GM12878 (cell line): ENCODE measurements around the gene HNRNPA2B1. TPM values are rescaled to one million over a fixed set of nuclear protein-coding genes. Genes with fewer than 3 reads are reported as not detected.
"Not testable (repeated sequence)": the region's sequence is repeated elsewhere in the genome, so short reads cannot be mapped to it uniquely, and the experiment has no call there.

ENCODE experiments used
- ATAC-seq: fragments of 200-7000 bp; cut with Tn5 transposase; 3 replicates; pipeline ENCODE4 v1.9.1; 2020; ENCODE audit warnings: mild to moderate bottlenecking, moderate library complexity
- BruUV-seq: library from RNA; stranded (reverse); fragments of 400-500 nt; replicated peaks from 2 replicates; lab custom pipeline; 2021; lab: Mats Ljungman, UMichigan
- CTCF ChIA-PET: fragments of 300-600 bp; sonication (Branson Sonifier 250); formaldehyde crosslinking; extraction: SDS; loops from one replicate; lab custom pipeline; 2021; ENCODE audit warnings: inconsistent platforms; lab: Yijun Ruan, JAX
- POLR2A ChIA-PET: fragments of 350-600 bp; formaldehyde crosslinking; extraction: SDS; loops from one replicate; lab custom pipeline; 2021; ENCODE audit warnings: inconsistent platforms; lab: Charles Lee
- RAD21 ChIA-PET: fragments of 300-600 bp; sonication (Branson Sonifier 250); formaldehyde crosslinking; loops from one replicate; lab custom pipeline; 2023; ENCODE audit warnings: antibody characterized with exemption; ENCODE audit not compliant: unreplicated experiment; lab: Charles Lee
- SMC1A ChIA-PET: fragments of 300-600 bp; sonication (Branson Sonifier 250); formaldehyde crosslinking; loops from one replicate; lab custom pipeline; 2023; ENCODE audit not compliant: unreplicated experiment, uncharacterized antibody; lab: Charles Lee
- DNase-seq: peaks from one replicate; pipeline ENCODE4 v3.0.0-alpha.2; 2011; ENCODE audit warnings: low read depth, low spot score
- FAIRE-seq: peaks from 3 replicates; lab custom pipeline; 2011; peaks lifted over from hg19 to GRCh38; lab: Jason Lieb, UNC
- H2AFZ ChIP-seq: 2 replicates; pipeline ENCODE4 v1.6.0; 2011; ENCODE audit warnings: low read depth, low read length, control low read depth; ENCODE audit not compliant: control insufficient read depth
- H3K27ac ChIP-seq: 2 replicates; pipeline ENCODE4 v1.5.1; 2011; ENCODE audit warnings: control low read depth; ENCODE audit not compliant: control insufficient read depth, insufficient read depth
- H3K27me3 ChIP-seq, 2 experiments: replicated peaks in 1 of 2; 2 replicates each; pipeline versions ENCODE4 v1.6.0 to v1.6.1; 2011; ENCODE audit warnings: low read length in 1 of 2; ENCODE audit not compliant: control insufficient read depth in 2 of 2, insufficient read depth in 2 of 2
- H3K36me3 ChIP-seq, 2 experiments: 2 replicates each; pipeline ENCODE4 v1.5.1; 2011; ENCODE audit warnings: low read length in 1 of 2; ENCODE audit not compliant: control insufficient read depth in 2 of 2, insufficient read depth in 2 of 2
- H3K4me1 ChIP-seq: 2 replicates; pipeline ENCODE4 v1.6.1; 2011; ENCODE audit warnings: mild to moderate bottlenecking, low read length, moderate library complexity, mixed read lengths; ENCODE audit not compliant: control insufficient read depth, insufficient read depth
- H3K4me2 ChIP-seq: 2 replicates; pipeline ENCODE4 v1.6.0; 2011; ENCODE audit warnings: control low read depth; ENCODE audit not compliant: control insufficient read depth, insufficient read depth
- H3K4me3 ChIP-seq: fragments of 200-600 bp; sonication (generic); 2 replicates; pipeline ENCODE4 v1.5.1; 2016
- H3K79me2 ChIP-seq: 2 replicates; pipeline ENCODE4 v1.6.0; 2011; ENCODE audit warnings: low read length; ENCODE audit not compliant: control insufficient read depth, insufficient read depth
- H3K9ac ChIP-seq: 2 replicates; pipeline ENCODE4 v1.8.0; 2011; ENCODE audit warnings: low read length, control low read depth, mixed read lengths; ENCODE audit not compliant: control insufficient read depth, insufficient read depth
- H3K9me3 ChIP-seq: replicated peaks from 3 replicates; pipeline ENCODE4 v1.5.1; 2011; ENCODE audit warnings: mild to moderate bottlenecking, low read length; ENCODE audit not compliant: control insufficient read depth, insufficient read depth
- H4K20me1 ChIP-seq: 2 replicates; pipeline ENCODE4 v1.6.0; 2011; ENCODE audit not compliant: control insufficient read depth, insufficient read depth
- CEBPZ ChIP-seq: fragments of 150-350 bp; IDR thresholded peaks from 2 replicates; pipeline ENCODE4 v1.6.1; 2016; ENCODE audit warnings: low read depth, low read length
- IKZF2 ChIP-seq, 2 experiments: fragments of 450-650 bp; IDR thresholded peaks; 2 replicates each; pipeline ENCODE4 v1.6.1; 2017; ENCODE audit warnings: mild to moderate bottlenecking in 2 of 2, moderate library complexity in 2 of 2
- JUND ChIP-seq: IDR thresholded peaks from 2 replicates; pipeline ENCODE4 v1.6.1; 2012; ENCODE audit warnings: low read depth, mild to moderate bottlenecking, low read length, improper control_type of control experiment, moderate library complexity
- NR2F1 ChIP-seq: fragments of 450-650 bp; conservative IDR thresholded peaks from 2 replicates; pipeline ENCODE4 v1.6.1; 2017; ENCODE audit warnings: mild to moderate bottlenecking
- PAX8 ChIP-seq: fragments of 450-650 bp; IDR thresholded peaks from 2 replicates; pipeline ENCODE4 v1.6.1; 2017; ENCODE audit warnings: mild to moderate bottlenecking, moderate library complexity
- POLR2AphosphoS5 ChIP-seq: IDR thresholded peaks from 2 replicates; pipeline ENCODE4 v1.6.1; 2011; ENCODE audit warnings: mild to moderate bottlenecking, low read length, inconsistent platforms
- SMARCA5 ChIP-seq: fragments of 450-650 bp; IDR thresholded peaks from 2 replicates; pipeline ENCODE4 v1.6.1; 2017; ENCODE audit warnings: mild to moderate bottlenecking
- SREBF2 ChIP-seq: IDR thresholded peaks from 2 replicates; pipeline ENCODE4 v1.6.1; 2012; ENCODE audit warnings: mild to moderate bottlenecking, low read length
- STAT1 ChIP-seq: fragments of 450-650 bp; conservative IDR thresholded peaks from 2 replicates; pipeline ENCODE4 v1.6.1; 2014; ENCODE audit warnings: antibody characterized with exemption, mild to moderate bottlenecking
- USF2 ChIP-seq: IDR thresholded peaks from 2 replicates; pipeline ENCODE4 v1.6.1; 2011; ENCODE audit warnings: low read depth, low read length, improper control_type of control experiment, borderline replicate concordance
- ZNF384 ChIP-seq: IDR thresholded peaks from 2 replicates; pipeline ENCODE4 v1.6.1; 2012; ENCODE audit warnings: low read depth, mild to moderate bottlenecking, low read length, improper control_type of control experiment, borderline replicate concordance
- WGBS: methylation state at CpG from one replicate; pipeline ENCODE4 v1.1.6; 2016; ENCODE audit warnings: low lambda C conversion rate; ENCODE audit not compliant: insufficient replicate concordance, insufficient coverage; ENCODE audit errors: missing lambda C conversion rate; 5-methylcytosine and 5-hydroxymethylcytosine counted together
- in situ Hi-C: fragments of 300-500 bp; cut with MboI; formaldehyde crosslinking; loops from 9 replicates; pipeline ENCODE4 v1.14.3; 2018; ENCODE audit warnings: mixed read lengths
- intact Hi-C: fragments of 100-400 bp; cut with micrococcal nuclease; formaldehyde crosslinking; loops from one replicate; pipeline ENCODE4 v1.14.2; 2022; ENCODE audit not compliant: unreplicated experiment
- polyA plus RNA-seq, 11 experiments: library from polyadenylated mRNA; depleted of rRNA in 4 of 11; unstranded in 6 of 11; stranded (reverse) in 5 of 11; fragments of >200 nt; fragmentation: Nextera tagmentation in 4 of 11; fragmentation: Illumina TruSeq in 1 of 11; extraction: Ambion mirVana in 4 of 11; extraction: Trizol in 1 of 11; gene quantifications; 1 replicate in 1 of 11; 2 replicates in 10 of 11; pipeline versions ENCODE4 v1.2.1 to v1.2.3, GENCODE V29; 2011 to 2016; ENCODE audit warnings: inconsistent platforms in 2 of 11, missing spikeins in 2 of 11, low read depth in 1 of 11
- total RNA-seq, 4 experiments: library from RNA; depleted of rRNA in 3 of 4; stranded (reverse); fragments of >200 nt in 3 of 4; fragmentation: Illumina TruSeq in 1 of 4; extraction: Trizol in 1 of 4; gene quantifications; 2 replicates each; pipeline versions ENCODE4 v1.2.1 to v1.2.3, GENCODE V29; 2013 to 2021

HNRNPA2B1 gene
- total and polyA plus RNA-seq, 10 of the 15 experiments (the other 5 are each of a cell fraction or from before 2014, with no cell fraction given) = 295 to 1,396 (median 932) TPM

GRCh38 chr7:26195182-26195581 lies 5.4 kb downstream of the HNRNPA2B1 start (continued):
- TF ChIP-seq CEBPZ (no peak), PAX8 (no peak), SREBF2 (no peak), STAT1 (no peak), USF2 (no peak), SMARCA5 (no peak), IKZF2 (IDR thresholded peaks at IDR 0.05) (no peak), JUND (no peak)

GRCh38 chr7:26194764-26195163 lies 5.8 kb downstream of the HNRNPA2B1 start:
- not testable (repeated sequence) for DNase-seq, BruUV-seq, H3K27ac ChIP-seq, H2AFZ ChIP-seq, FAIRE-seq, H3K27me3 ChIP-seq, H3K9me3 ChIP-seq, H3K9ac ChIP-seq, H4K20me1 ChIP-seq
- in situ Hi-C loops = loop anchor here (5.0 to 10.0 kb wide), 4 partner anchors 102 to 302 kb away; no protein-coding TSS in a partner anchor
- SMC1A ChIA-PET = interaction anchor here (0.9 to 11.0 kb wide), 12 partner anchors 6 to 175 kb away, joined by 3 to 198 read pairs (median 14); partner anchors contain the start of gene NFE2L3
- Histone ChIP-seq H3K4me2 (peak overlapping the region; percentile 61), H3K36me3 (peaks cover 7 to 57% of the 10 kb centered on the region in 2 experiments), H3K4me1 (peaks cover 25% of the 10 kb centered on the region), H3K79me2 (peaks cover 94% of the 10 kb centered on the region), H3K4me3 (peak overlapping the region; percentile 67)
- CTCF ChIA-PET = interaction anchor here (0.6 to 13.1 kb wide), 12 partner anchors 10 to 1096 kb away, joined by 3 to 203 read pairs (median 5); partner anchors contain the start of gene NFE2L3
- ATAC-seq = peak; percentile 3
- RAD21 ChIA-PET = interaction anchor here (0.7 to 12.7 kb wide), 11 partner anchors 9 to 1724 kb away, joined by 3 to 164 read pairs (median 7); partner anchors contain the start of gene NFE2L3
- TF ChIP-seq POLR2AphosphoS5 (peak; percentile 39; the same call in 1 of the 2 replicates), ZNF384 (0 out of 2 replicates have a peak, but pooled peaks have one; percentile 47), NR2F1 (peak; percentile 62)
- intact Hi-C loops = loop anchor here (5.0 kb wide), 1 partner anchor 302 kb away; no protein-coding TSS in a partner anchor
- 14% methylated on average over 10 of the region's 11 CpGs for WGBS
- POLR2A ChIA-PET = interaction anchor here (0.6 to 12.7 kb wide), 12 partner anchors 10 to 301 kb away, joined by 3 to 206 read pairs (median 4); partner anchors contain the start of gene NFE2L3
